GM18526 (cell line): ENCODE data around the gene TRIM47.

Experiments used
- POLR2A ChIP-seq: IDR thresholded peaks from 3 replicates; pipeline ENCODE4 v1.6.1; 2011; ENCODE audit not compliant: insufficient read length; ENCODE audit errors: extremely low read depth

TRIM47 gene

GRCh38 chr17:75861927-75862317 is 16.5 kb downstream of the TRIM47 start:
- no peak for TF ChIP-seq POLR2A

- TF ChIP-seq POLR2A, result no peak
These were observed 22.2 kb downstream of the TRIM47 start for GRCh38 chr17:75856062-75856756.

GRCh38 chr17:75855310-75856061 is 22.9 kb downstream of the TRIM47 start, which contains the start of gene WBP2:
Gene WBP2 (minus strand): TSS chr17:75855335. CDS start chr17:75855297, 38 bp downstream.
- peak; percentile 97 for TF ChIP-seq POLR2A

DNA sequence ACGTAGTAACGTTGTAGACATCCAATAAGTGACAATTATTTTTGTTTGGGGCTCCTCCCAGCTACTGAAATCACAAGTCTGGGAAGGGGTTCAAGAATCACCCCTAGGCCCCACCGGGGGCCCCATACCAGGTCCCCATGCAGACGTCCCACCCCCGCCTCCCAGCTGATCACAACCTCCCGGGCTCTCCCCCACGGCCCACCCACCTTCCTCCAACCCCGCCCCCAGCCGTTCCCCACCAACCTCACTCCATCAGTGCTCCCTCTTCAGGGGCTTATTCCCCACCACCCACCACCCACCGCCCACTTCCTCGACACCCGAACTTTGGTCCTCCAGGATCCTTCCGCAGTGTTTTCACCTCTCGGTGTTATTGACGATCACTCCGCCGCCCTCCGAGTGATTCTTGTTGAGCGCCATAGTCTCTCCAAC is 23.5 kb downstream of the TRIM47 start:
- TF ChIP-seq POLR2A, result no peak

- no peak for TF ChIP-seq POLR2A
These were observed 24.2 kb downstream of the TRIM47 start for GRCh38 chr17:75854101-75854748.

DNA sequence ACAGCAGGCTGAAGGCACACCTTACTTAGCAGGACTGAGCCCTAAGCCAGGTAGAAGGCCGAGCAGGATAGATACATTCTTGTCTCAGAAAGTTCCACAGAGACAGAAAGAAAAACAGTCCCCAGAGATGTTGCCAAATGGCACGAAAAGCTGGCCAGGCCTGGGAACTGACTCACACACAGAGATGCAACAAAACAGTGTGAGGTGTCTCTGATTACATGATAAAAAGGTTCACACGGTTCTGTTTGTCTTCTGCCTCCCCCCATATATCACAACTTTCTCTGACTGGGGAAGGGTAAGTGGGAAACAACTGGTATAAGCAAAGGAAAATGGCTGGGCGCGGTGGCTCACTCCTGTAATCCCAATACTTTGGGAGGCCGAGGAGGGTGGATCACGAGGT is 24.9 kb downstream of the TRIM47 start:
- TF ChIP-seq POLR2A, result no peak

GRCh38 chr17:75850928-75851692 is 27.3 kb downstream of the TRIM47 start:
- no peak for TF ChIP-seq POLR2A

- no peak for TF ChIP-seq POLR2A
These were observed 28.7 kb downstream of the TRIM47 start for GRCh38 chr17:75849724-75850123.

DNA sequence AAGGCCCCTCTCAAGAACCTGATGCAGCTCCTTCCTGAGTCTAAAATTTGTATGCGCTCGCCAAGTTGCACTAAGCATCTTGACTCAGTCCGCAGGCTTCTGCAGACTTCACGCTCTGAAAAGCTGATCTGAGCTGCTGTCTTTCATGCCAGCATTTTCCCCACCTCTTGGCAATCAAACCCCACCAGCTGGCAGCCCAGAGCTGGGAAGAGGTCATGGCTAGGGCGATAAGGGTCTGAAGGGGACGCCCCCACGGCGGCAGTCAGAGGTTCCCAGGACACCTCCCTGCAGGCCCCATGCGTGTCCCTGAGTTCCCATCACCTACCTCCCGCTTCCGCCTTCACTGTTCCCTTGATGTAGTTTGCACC is 29.1 kb downstream of the TRIM47 start:
- TF ChIP-seq POLR2A, result no peak

DNA sequence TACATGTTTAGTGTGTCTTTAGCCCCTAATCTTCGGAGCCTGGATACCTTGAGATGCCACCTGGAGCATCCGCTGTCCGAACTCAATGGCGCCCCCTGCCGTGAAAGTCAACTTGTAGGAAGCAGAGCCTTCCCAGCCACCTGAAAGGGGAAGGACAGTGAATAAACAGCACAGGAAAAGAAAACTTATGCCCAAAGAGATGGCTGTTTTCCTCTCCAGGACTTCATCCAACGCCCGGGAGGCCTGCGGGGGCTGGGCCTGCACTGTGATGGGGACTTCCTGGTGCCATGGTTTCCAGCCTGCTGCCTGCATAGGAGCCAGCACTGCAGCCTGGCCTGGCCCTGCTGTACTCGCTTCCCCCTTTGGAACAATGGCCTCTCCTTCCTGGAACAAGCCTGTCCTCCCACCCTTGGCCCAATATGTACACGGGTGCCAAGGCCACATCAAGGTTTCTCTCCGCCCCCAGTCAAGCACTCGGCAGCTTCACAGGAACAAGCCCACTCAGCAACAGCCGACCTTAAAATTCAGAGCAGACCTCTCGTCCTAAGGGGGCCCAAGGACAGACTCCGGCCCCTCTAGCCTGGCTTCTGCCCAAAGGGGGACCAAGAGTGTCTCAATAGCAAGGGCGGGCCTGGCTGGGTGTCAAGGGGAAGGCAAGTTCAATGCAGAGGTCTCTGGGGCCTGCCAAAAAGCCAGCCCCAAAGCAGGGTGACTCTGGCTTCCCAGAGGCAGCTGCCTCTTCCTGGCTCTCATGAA is 29.7 kb downstream of the TRIM47 start:
- no peak for TF ChIP-seq POLR2A

DNA sequence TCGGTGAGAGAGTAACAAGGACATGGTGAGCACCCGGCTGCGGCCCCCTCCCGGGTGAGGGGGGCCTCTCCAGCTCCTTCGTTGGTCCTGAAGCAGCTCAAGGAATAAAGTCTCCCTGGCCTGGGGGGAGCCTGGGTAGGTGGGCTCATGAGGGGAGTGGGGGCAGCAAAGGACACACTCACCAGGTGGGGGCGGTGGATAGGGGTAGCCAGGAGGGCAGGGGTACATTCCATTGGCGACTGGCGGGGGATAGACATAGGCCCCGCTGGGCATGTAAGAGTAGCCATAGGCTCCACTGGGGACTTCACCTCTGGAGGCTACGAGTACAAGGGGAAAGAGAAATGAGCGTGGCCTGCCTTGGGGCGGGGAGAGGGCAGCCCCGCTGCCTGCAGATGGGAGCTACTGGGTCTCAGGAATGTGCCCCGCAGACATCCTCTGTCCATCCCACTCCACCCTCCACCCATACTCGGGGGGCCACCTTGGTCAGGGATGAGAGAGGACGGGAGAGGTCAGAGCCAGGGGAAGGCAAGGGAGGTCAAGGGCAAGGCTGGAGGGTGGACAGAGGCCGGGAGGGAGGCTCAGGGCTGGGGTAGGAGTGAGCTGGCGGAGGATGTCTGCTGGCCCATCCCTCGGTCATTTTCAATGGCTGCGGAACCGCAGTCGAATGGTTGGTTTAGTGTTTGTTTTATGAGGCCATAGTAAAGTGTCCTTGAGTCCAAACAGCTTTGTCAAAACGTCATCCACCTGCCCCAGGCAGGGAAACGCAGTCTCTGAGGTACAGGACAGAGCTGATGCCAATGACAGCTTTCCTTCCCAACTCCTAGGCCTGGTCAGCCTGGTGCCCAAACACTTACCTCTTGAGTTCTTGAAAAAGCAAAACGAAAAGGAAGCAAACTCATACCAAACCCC is 30.5 kb downstream of the TRIM47 start:
- no peak for TF ChIP-seq POLR2A

GRCh38 chr17:75846692-75847613 is 31.4 kb downstream of the TRIM47 start:
- no peak for TF ChIP-seq POLR2A
